Ecto neural progenitor cell (in vitro differentiated cells): ENCODE measurements around the gene SHISA3.

Experiments used
- DNase-seq: peaks from one replicate; pipeline ENCODE4 v3.0.0-alpha.2; 2018; ENCODE audit warnings: low spot score

The SHISA3 gene

DNA sequence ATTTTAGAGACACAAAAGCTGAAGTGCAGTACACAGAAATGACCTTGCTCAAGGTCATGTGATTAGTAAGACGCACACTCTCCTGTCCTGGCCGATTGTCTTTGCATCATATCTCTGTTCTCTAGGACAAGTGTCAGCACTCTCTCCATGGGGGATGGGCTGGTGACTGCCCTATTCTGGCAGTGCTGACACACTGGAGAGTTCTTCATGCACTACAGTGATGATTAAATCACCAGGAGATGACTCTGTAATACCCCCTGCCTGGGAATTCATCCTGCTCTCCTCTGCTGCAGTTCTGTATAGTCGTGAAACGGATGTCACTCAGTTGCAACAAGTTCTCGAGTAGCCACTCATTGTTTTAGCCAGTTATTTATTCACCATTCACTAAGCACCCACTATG lies 5.3 kb upstream of the SHISA3 start:
- no peak for DNase-seq

GRCh38 chr4:42392436-42392835 lies 4.9 kb upstream of the SHISA3 start:
- no peak for DNase-seq

DNA sequence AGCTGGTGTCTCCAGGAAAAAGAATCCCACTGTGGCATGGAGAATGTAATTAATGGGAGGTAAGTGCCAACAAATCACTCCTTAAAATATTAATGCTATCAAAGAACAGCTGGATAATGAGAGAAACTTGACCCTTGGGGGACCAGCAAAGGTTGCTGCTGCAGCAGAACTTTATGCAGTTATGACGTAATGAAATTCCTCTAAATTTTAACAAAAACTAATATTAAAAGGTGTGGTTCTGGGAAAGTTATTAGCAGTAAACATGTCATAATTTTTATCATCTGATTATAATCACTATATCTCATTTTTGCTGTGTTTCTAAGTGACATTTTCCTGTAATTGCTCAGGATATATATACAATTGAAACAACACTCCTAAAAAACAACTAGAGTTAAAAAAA lies 1.7 kb upstream of the SHISA3 start:
- no peak for DNase-seq

DNA sequence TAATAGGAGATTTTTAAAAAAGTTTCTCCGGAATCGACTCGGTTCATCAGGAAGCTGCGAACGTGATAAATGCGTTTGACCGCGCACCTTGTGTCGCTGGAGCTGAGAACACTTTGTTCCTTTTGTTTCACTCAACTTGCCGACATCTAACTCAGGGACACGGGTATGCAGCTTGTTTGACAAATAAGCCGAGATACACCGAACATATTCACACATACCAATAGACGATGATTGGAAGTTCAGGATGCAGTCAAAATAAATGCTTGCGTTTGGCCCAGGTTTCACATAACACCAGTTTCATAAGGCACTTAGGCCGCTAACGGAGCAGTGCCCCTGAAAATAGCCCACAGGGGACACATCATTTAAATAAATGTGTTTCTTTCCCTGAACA lies 932 bp upstream of the SHISA3 start:
- no peak for DNase-seq

DNA sequence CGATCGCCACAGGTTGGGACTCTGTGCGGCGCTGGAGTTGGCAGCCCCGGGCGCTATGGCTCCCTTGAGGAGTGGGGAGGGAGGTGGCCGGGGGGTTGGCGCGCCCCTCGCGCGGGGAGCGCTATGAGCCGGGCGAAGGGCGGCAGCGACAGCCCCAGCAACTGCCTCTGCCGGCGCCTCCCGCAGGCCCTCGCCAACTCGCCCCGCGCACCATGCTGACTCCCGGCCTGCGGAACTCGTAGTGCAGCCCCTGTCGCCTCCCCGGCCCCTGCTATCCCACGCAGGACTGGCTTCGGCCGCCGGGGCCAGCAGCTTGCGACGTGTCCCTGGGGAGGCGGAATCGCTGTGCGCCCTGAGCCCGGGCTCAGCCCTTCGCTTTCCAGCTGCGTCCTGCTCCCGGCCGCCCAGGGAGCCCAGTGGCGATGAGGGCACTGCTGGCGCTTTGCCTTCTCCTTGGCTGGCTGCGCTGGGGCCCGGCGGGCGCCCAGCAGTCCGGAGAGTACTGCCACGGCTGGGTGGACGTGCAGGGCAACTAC lies 415 bp downstream of the SHISA3 start:
- DNase-seq, result no peak

GRCh38 chr4:42398171-42398870 lies 1.0 kb downstream of the SHISA3 start:
- peak; percentile 79 for DNase-seq

- DNase-seq, result peak; percentile 72
These were observed 1.6 kb downstream of the SHISA3 start for GRCh38 chr4:42398871-42399331.

- DNase-seq, result peak; percentile 56
These were observed 2.1 kb downstream of the SHISA3 start for GRCh38 chr4:42399393-42399792.

DNA sequence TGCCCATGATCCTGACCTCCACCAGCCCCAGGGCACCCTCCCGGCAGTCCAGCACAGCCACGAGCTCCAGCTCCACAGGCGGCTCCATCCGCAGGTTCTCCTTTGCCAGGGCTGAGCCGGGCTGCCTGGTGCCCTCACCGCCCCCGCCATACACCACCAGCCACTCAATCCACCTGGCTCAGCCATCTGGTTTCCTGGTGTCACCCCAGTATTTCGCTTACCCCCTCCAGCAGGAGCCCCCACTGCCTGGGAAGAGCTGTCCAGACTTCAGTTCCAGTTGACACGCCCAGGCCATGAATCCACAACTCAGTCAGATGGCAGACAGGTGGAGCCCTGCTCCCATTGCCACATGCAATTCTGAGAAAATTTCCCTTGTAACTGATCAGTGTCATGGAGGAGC lies 3.9 kb downstream of the SHISA3 start:
- DNase-seq, result no peak

DNA sequence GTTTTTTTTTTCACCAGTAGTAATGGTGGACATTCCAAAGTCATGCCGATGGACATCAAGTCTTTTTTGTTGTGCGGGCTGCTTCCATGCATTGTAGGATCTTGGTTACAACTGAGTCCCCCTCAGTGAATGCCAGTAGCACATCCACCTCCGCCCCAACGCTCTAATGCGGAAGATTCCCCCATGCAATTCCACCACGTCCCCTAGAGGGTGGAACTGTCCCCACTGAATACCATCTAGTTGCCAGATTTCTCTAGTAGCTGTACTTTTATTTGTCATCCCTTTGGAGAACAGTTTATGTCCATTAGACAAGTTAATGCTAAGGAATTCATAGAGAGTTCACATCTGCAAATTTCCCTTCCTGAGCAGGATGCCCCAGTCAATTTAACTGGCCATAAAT lies 6.7 kb downstream of the SHISA3 start:
- DNase-seq, result peak; percentile 52

DNA sequence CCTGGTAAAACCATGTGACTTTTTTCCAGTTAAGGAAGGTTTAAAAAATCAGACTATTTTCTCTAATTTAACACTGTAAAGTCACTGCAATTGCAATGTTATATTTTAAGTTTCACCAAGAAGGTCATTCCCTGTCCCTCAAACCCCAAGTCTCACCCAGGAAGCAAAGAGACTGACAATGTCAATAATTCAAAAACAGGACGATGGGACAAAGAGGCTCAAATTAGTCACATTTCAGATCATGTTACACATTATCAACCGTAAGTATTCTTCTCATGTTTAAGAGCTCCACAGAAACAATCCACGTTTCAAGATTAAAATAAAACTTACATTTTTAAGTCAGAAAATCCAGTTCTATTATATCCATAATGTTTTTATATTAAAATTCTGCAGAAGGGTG lies 13.2 kb downstream of the SHISA3 start:
- no peak for DNase-seq

DNA sequence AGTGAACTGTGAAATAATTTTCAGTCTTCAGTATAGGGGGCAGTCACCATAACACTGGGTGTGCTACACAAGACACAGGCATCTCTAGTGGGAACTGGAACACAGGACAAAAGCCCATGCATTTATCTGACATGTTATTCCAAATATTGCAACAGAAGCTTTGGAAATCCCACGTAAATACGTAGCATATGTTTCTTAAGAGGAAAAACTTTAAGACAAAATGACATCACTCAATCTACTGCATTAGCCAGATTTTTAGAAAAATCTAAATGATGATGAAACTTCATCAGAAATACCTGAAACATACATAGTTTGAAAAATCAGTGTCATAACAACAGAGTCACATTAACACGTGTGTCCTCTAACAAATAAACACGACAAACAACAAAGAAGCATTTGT lies 14.5 kb downstream of the SHISA3 start:
- no peak for DNase-seq

DNA sequence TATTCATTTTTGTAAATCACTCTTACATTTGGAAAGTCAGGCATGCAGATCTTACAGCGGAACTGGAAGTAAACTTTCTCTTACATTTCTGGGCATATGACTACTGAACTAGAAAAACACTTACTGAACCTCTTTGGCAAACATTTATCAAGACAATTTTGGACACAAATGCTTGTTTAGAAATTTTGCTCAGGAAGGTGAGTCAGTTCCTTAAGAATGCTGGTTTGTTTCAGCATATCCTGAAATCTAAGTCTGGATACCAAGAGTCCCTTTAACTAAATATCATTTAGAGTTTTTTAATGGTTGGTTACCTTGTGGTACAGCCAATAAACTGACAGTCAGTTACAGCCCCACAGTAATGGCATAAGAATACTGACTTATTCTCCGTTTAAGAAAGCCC lies 15.0 kb downstream of the SHISA3 start:
- DNase-seq, result no peak

DNA sequence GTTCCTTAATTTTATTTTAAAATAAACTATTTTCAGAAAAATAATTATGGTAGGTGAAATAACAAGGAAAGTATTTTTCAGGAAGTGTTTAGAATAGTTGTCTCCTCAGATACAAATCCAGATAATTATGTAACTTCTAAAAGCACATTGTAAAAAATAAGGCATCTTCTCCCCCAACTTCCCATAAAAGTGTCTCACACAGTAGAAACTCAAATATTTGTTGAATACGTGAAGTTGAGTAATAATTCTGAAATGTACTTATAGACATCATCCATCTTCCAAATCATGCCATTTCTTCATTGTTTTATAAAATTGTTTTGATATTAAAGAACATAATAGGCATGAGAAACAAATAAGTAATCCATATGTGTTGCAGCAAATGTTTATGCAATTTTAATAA lies 18.0 kb downstream of the SHISA3 start:
- no peak for DNase-seq

DNA sequence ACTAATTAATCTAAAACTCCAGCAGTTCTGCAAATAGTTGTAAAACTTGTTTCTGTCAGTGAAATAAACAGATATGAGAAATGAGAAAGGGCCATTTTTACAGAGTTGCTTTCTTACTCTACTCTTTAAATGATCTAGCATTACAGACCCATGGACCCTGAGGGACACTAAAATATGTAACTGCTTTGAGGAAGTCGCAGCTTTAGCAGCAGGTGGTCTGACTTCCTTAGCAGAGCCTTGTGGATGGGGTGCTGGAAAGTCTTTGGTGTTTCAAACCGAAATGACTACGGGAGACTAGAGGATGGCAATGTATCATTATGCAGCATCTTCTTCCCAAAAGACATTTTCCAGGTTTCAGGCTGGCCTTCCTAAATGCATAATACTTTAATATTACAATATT lies 18.7 kb downstream of the SHISA3 start:
- DNase-seq, result no peak

DNA sequence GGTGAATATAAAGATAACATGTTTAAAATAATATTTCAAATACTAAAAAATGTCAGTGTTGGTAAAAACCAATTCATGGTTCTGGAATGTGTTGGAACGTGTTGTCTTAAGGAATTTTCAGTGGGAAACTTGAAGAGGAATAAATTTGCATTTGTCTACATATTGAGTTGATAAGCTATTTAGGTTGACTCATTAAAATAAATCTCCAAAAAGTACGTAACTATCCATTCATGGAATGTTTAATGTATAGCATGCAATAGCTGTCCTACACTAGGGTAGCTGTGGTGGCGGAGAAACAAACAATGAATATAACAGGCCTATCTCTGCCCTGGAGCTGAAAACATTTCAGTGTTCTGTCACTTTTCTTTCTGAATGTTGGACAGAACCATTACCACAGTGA lies 20.3 kb downstream of the SHISA3 start:
- no peak for DNase-seq

GRCh38 chr4:42420140-42420539 lies 22.9 kb downstream of the SHISA3 start:
- no peak for DNase-seq

- no peak for DNase-seq
These were observed 28.1 kb downstream of the SHISA3 start for GRCh38 chr4:42425146-42426065.

DNA sequence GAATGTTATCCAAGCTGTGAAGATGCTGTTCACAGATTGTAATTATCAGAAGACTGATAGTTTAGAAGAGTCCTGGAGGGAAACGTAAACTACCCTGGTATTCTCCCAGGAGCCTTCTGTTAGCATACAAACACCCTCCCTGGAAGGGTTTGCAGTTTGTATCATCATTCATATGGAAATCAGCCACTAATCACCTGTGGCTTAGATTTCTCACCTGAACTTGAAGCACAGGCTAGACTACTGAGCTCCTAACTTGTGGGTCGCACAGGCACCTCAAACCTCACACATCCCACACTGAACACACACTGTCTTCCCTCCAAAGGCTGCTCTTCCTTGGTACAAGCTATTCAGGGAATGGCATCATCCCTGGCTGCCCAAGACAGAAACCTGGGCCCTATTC lies 30.7 kb downstream of the SHISA3 start:
- DNase-seq, result no peak

DNA sequence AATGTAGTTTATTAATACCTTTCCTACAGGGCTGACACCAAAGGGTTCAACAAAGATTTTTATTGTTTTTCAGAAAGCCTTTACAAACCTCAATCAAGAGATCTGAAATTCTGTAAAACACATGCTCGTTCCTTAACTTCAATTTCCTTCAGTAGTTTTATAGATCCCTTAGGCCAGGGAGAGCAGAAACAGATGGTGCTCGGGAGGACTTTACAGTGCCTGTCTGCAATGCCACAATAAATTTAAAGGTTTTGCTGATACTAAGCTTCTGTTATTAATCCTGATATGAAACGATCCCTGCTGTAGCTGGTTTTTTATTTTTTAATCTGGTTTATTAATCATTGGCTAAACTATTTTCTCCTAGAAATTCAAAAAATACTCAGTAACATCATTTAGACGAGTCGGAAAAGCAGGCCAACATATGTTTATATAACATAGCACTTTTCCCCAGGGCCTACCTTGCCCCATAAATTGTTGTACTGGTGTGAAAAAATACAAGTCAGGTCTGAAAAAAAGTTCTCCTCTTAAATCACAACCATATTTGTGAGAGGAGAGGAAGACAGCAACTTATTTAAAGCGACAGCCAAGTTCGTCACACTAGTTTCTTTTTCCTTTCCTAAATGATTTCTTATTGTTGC lies 39.8 kb downstream of the SHISA3 start:
- DNase-seq, result no peak

- no peak for DNase-seq
These were observed 42.8 kb downstream of the SHISA3 start for GRCh38 chr4:42440083-42440482.

DNA sequence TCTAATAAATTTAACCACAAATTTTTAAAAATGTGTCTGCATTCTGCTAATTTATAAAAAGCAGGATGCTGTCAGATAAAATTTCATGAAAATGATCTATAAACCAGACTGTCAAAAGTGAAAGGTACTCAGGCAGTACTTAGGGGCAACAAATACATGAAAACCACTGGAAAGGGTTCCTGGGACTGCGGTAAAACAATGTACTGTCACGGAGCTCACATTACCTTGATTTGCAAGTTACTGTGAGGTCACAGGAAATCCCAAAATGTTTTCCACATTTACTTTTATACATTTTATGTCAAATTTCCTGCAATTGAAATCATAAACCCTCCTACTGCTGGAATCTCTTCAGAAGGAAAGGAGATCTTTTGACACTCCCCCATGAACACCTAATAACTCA lies 45.3 kb downstream of the SHISA3 start:
- no peak for DNase-seq

GRCh38 chr4:42445038-42445437 lies 47.8 kb downstream of the SHISA3 start:
- DNase-seq, result no peak
